ENCODE measurements around the gene RGS7. TPM values are rescaled to one million over a fixed set of nuclear protein-coding genes. Genes with fewer than 3 reads are reported as not detected.
"Not testable (repeated sequence)": the region's sequence is repeated elsewhere in the genome, so short reads cannot be mapped to it uniquely, and the experiment has no call there.

Gene RGS7
- total RNA-seq, 2 experiments from 2014 or later: not detected

GRCh38 chr1:241142493-241142892 lies 214.5 kb downstream of the RGS7 start:
- BruUV-seq (replicated peaks): no TSS peak
- TF ChIP-seq CTCF (conservative IDR thresholded peaks at IDR 0.05; ENCODE audit: low read length): no peak
- TF ChIP-seq EZH2phosphoT487 (IDR thresholded peaks at IDR 0.05; ENCODE audit: borderline replicate concordance, low read depth, low read length): no peak

DNA sequence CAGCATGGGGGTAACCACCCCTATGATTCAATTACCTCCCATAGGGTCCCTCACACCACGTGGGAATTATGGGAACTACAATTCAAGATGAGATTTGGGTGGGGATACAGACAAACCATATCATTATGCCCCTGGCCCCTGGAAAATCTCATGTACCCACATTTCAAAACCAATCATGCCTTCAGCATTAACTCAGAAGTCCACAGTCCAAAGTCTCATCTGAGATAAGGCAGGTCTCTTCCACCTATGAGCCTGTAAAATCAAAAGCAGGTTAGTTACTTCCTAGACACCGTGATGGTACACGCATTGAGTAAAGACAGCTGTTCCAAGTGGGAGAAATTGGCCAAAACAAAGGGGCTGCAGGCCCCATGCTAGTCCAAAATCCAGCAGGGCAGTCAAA lies 215.4 kb downstream of the RGS7 start:
- POLR2A ChIA-PET: interaction anchor here (0.6 kb wide), 1 partner anchor 334 kb away, joined by 4 read pairs; no protein-coding TSS in a partner anchor
- intact Hi-C loops (cut with micrococcal nuclease; ENCODE audit: unreplicated experiment); BruUV-seq (replicated peaks): not testable (repeated sequence)

More at GRCh38 chr1:241142493-241142892, 214.5 kb downstream of the RGS7 start:
- Histone ChIP-seq H3K79me2 (ENCODE audit: insufficient read depth, low read depth, low read length) (no peaks in the 10 kb centered on the region), H3K36me3 (ENCODE audit: insufficient read depth, low read length) (no peaks in the 10 kb centered on the region), H3K4me2 (ENCODE audit: low read length) (no peak overlapping the region), H4K20me1 (ENCODE audit: insufficient read depth, low read length) (no peaks in the 10 kb centered on the region), H2AFZ (ENCODE audit: low read length) (no peak overlapping the region), H3K4me1 (ENCODE audit: insufficient read depth, low read length, poor library complexity, severe bottlenecking) (no peaks in the 10 kb centered on the region), H3K4me3 (ENCODE audit: low read depth, low read length, poor library complexity, severe bottlenecking) (no peak overlapping the region), H3K9me3 (ENCODE audit: low read length) (no peaks in the 10 kb centered on the region), H3K9me2 (ENCODE audit: insufficient read depth, low read length) (no peaks in the 10 kb centered on the region), H3K27ac (ENCODE audit: low read depth, low read length, poor library complexity, severe bottlenecking) (no peak overlapping the region)
- ChIA-PET POLR2A (interaction anchor here (0.6 kb wide), 1 partner anchor 1419 kb away, joined by 3 read pairs; no protein-coding TSS in a partner anchor), CTCF (ENCODE audit: unreplicated experiment) (no interaction called here)
- no peak for DNase-seq (ENCODE audit: low spot score)
- intact Hi-C loops (cut with micrococcal nuclease; ENCODE audit: unreplicated experiment): no loop called here

DNA sequence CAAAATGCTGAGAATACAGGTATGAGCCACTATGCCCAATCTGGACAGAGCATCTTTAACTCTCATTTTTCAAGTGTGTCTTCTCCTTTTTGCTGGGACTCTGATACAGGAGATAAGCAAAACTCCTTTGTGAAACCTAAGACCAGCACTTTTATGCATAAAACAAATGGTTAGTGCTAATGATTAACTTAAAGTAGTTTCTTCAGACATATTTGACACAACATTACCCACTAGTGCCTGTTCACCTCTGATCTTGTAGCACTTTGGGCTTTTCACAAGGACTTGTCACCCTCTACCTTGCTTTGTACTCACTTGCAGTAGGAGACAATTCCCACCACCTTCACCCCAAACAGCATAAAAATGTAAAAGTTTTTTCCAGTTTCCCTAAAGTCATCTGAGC lies 216.3 kb downstream of the RGS7 start:
- Histone ChIP-seq H3K79me2 (ENCODE audit: insufficient read depth, low read depth, low read length) (no peaks in the 10 kb centered on the region), H3K36me3 (ENCODE audit: insufficient read depth, low read length) (no peaks in the 10 kb centered on the region), H3K27ac (ENCODE audit: low read depth, low read length, poor library complexity, severe bottlenecking) (no peak overlapping the region), H3K4me2 (ENCODE audit: low read length) (no peak overlapping the region), H3K4me1 (ENCODE audit: insufficient read depth, low read length, poor library complexity, severe bottlenecking) (no peaks in the 10 kb centered on the region), H4K20me1 (ENCODE audit: insufficient read depth, low read length) (no peaks in the 10 kb centered on the region), H3K9me2 (ENCODE audit: insufficient read depth, low read length) (no peaks in the 10 kb centered on the region), H3K9me3 (ENCODE audit: low read length) (no peaks in the 10 kb centered on the region), H2AFZ (ENCODE audit: low read length) (no peak overlapping the region), H3K4me3 (ENCODE audit: low read depth, low read length, poor library complexity, severe bottlenecking) (no peak overlapping the region)
- ChIA-PET POLR2A (no interaction called here), CTCF (ENCODE audit: unreplicated experiment) (no interaction called here)
- TF ChIP-seq CTCF (conservative IDR thresholded peaks at IDR 0.05; ENCODE audit: low read length) (no peak), EZH2phosphoT487 (IDR thresholded peaks at IDR 0.05; ENCODE audit: borderline replicate concordance, low read depth, low read length) (no peak)
- intact Hi-C loops (cut with micrococcal nuclease; ENCODE audit: unreplicated experiment): no loop called here
- no TSS peak for BruUV-seq (replicated peaks)
- DNase-seq (ENCODE audit: low spot score): no peak

More for the DNA sequence above, 215.4 kb downstream of the RGS7 start:
- H3K4me3 ChIP-seq (ENCODE audit: low read depth, low read length, poor library complexity, severe bottlenecking); H3K27ac ChIP-seq (ENCODE audit: low read depth, low read length, poor library complexity, severe bottlenecking); H3K9me2 ChIP-seq (ENCODE audit: insufficient read depth, low read length); DNase-seq (ENCODE audit: low spot score); H3K4me1 ChIP-seq (ENCODE audit: insufficient read depth, low read length, poor library complexity, severe bottlenecking); H3K4me2 ChIP-seq (ENCODE audit: low read length); H3K79me2 ChIP-seq (ENCODE audit: insufficient read depth, low read depth, low read length); H3K36me3 ChIP-seq (ENCODE audit: insufficient read depth, low read length); H4K20me1 ChIP-seq (ENCODE audit: insufficient read depth, low read length); H3K9me3 ChIP-seq (ENCODE audit: low read length); H2AFZ ChIP-seq (ENCODE audit: low read length); CTCF ChIA-PET (ENCODE audit: unreplicated experiment): not testable (repeated sequence)
